ENCODE data around the gene SLC2A4.
A peak's percentile ranks its signal among the peaks of the same experiment; 100 is the strongest.

SLC2A4 gene

GRCh38 chr17:7281074-7281952 lies at the start of gene SLC2A4:
TSS of gene SLC2A4 (plus strand) at chr17:7281718. CDS start at chr17:7281935, 217 bp downstream.
- no peak for DNase-seq (ENCODE audit: low read depth, low spot score)
- H3K4me3 ChIP-seq (ENCODE audit: low read depth, low read length), result peak within 1 kb of the TSS; percentile 52
- ChIA-PET CTCF (interaction anchor here (0.6 to 13.4 kb wide), 12 partner anchors 10 to 308 kb away, joined by 3 to 255 read pairs (median 7); partner anchors contain the start of gene NEURL4), POLR2A (interaction anchor here (0.6 to 1.4 kb wide), 3 partner anchors 22 to 70 kb away, joined by 3 to 4 read pairs (median 3); no protein-coding TSS in a partner anchor)
- no peak for TF ChIP-seq CTCF (IDR thresholded peaks at IDR 0.05; ENCODE audit: insufficient read depth, low read length, missing control alignments)

- TF ChIP-seq CTCF (IDR thresholded peaks at IDR 0.05; ENCODE audit: insufficient read depth, low read length, missing control alignments), result no peak
- ChIA-PET POLR2A (interaction anchor here (5.2 kb wide), 1 partner anchor 10 kb away, joined by 82 read pairs; the partner anchor contains the start of genes ACADVL and DLG4), CTCF (interaction anchor here (0.8 kb wide), 1 partner anchor 117 kb away, joined by 3 read pairs; no protein-coding TSS in a partner anchor)
- DNase-seq (ENCODE audit: low read depth, low spot score), result no peak
- H3K4me3 ChIP-seq (ENCODE audit: low read depth, low read length), result peak overlapping the region; percentile 19; the same call in 1 of the 2 replicates
Measured at GRCh38 chr17:7232114-7232513, 49.4 kb upstream of the SLC2A4 start.

GRCh38 chr17:7233701-7234082 lies 47.8 kb upstream of the SLC2A4 start:
- peak overlapping the region; percentile 84 for H3K4me3 ChIP-seq (ENCODE audit: low read depth, low read length)
- TF ChIP-seq CTCF (IDR thresholded peaks at IDR 0.05; ENCODE audit: insufficient read depth, low read length, missing control alignments), result no peak
- CTCF ChIA-PET, result interaction anchor here (1.3 kb wide), 1 partner anchor 12 kb away, joined by 4 read pairs; no protein-coding TSS in a partner anchor
- POLR2A ChIA-PET, result interaction anchor here (1.0 to 5.2 kb wide), 3 partner anchors 9 to 18 kb away, joined by 3 to 82 read pairs (median 3); partner anchors contain the start of genes ACADVL, DLG4 and GABARAP
- DNase-seq (ENCODE audit: low read depth, low spot score), result no peak

- CTCF ChIA-PET, result interaction anchor here (0.7 kb wide), 1 partner anchor 14 kb away, joined by 5 read pairs; no protein-coding TSS in a partner anchor
- H3K4me3 ChIP-seq (ENCODE audit: low read depth, low read length), result peak within 1 kb of the TSS; percentile 84
- no peak for DNase-seq (ENCODE audit: low read depth, low spot score)
- POLR2A ChIA-PET, result interaction anchor here (1.0 to 5.2 kb wide), 3 partner anchors 8 to 19 kb away, joined by 3 to 82 read pairs (median 3); partner anchors contain the start of genes ACADVL, DLG4 and GABARAP
- TF ChIP-seq CTCF (IDR thresholded peaks at IDR 0.05; ENCODE audit: insufficient read depth, low read length, missing control alignments), result no peak
Measured at GRCh38 chr17:7234083-7234951, 47.2 kb upstream of the SLC2A4 start, which contains the start of gene DVL2. TSS of gene DVL2 (minus strand) at chr17:7234517. CDS start at chr17:7234262, 255 bp downstream.

- CTCF ChIA-PET, result interaction anchor here (1.2 to 1.5 kb wide), 2 partner anchors 15 to 190 kb away, joined by 3 read pairs; no protein-coding TSS in a partner anchor
- H3K4me3 ChIP-seq (ENCODE audit: low read depth, low read length), result no peak overlapping the region; the same call in 1 of the 2 replicates
- TF ChIP-seq CTCF (IDR thresholded peaks at IDR 0.05; ENCODE audit: insufficient read depth, low read length, missing control alignments), result no peak
- POLR2A ChIA-PET, result interaction anchor here (0.7 to 5.2 kb wide), 2 partner anchors 14 to 16 kb away, joined by 3 to 82 read pairs; partner anchors contain the start of genes ACADVL and DLG4
- no peak for DNase-seq (ENCODE audit: low read depth, low spot score)
Measured at GRCh38 chr17:7235693-7236665, 45.5 kb upstream of the SLC2A4 start.

All from AG04449 (cell line).